ENCODE measurements around the gene STN1.

STN1 gene

DNA sequence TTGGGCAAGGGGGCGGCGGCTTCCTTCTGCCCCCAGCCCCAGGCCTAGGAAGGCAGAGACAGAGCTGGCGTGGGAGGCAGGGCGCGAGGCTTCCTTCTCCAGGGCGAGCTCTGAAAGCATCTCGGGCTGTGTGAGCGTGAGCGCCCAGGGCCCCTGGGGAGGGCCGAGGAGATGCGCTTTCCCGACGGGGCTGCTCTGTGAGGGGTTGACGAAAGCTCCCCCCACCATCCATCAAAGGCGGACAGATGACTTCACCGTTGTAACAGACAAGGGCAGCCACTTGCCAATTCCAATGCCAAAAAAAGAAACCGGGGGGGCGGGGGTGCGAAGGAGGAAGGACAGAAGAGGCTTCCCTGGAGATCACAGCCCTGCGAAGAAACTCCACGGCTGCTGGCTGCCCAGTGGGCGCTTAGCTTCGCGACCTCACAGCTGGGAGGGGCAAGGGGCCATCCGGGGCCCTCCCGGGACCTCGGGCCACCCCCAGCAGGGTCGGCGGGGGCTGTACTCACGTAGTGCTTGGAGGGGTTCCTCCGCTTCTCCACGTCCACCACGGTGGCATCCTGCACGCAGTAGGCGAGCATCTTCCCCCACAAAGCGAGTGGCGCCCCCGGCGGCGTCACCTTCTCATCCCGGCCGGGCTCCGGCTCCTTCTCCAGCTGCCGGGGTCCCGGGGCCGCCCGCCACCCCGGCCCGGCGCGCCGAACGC, 63.1 kb downstream of the STN1 start:
- TF ChIP-seq, protein P1, sequence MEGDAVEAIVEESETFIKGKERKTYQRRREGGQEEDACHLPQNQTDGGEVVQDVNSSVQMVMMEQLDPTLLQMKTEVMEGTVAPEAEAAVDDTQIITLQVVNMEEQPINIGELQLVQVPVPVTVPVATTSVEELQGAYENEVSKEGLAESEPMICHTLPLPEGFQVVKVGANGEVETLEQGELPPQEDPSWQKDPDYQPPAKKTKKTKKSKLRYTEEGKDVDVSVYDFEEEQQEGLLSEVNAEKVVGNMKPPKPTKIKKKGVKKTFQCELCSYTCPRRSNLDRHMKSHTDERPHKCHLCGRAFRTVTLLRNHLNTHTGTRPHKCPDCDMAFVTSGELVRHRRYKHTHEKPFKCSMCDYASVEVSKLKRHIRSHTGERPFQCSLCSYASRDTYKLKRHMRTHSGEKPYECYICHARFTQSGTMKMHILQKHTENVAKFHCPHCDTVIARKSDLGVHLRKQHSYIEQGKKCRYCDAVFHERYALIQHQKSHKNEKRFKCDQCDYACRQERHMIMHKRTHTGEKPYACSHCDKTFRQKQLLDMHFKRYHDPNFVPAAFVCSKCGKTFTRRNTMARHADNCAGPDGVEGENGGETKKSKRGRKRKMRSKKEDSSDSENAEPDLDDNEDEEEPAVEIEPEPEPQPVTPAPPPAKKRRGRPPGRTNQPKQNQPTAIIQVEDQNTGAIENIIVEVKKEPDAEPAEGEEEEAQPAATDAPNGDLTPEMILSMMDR (IDR thresholded peaks at IDR 0.05; ENCODE audit: insufficient read depth, low read length, poor library complexity, severe bottlenecking) = no peak

DNA sequence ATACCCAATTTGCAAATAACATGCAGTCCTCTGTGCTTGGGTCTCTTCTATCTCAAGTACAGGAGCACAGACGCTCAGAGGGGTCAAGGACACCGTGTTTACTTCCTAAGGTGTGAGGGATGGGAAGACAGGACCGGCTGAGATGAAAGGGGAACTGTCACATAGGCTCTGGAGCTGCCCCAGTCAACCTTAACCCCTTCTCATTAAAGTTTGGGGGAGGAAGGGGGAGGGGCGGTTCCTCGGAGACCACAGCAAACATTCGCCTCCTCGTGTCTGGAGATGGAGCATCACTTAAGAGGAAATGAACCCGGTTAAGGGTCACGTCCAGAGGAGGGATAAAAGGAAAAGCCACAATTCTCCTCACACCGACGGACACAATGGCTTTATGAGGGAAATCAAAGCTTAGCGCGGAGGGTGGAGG, 63.7 kb downstream of the STN1 start:
- Histone ChIP-seq H3K36me3 (ENCODE audit: control insufficient read depth, insufficient read depth, low read length) (no peaks in the 10 kb centered on the region), H3K27me3 (replicated peaks; ENCODE audit: control insufficient read depth, insufficient read depth, low read length) (peaks cover 10% of the 10 kb centered on the region), H3K4me3 (replicated peaks; ENCODE audit: low read depth, low read length) (no peak overlapping the region)
- DNase-seq (ENCODE audit: extremely low read depth, insufficient read length) = no peak
- TF ChIP-seq, protein P1 (IDR thresholded peaks at IDR 0.05; ENCODE audit: insufficient read depth, low read length, poor library complexity, severe bottlenecking) = no peak

More for the DNA sequence above, 63.1 kb downstream of the STN1 start:
- Histone ChIP-seq H3K36me3 (ENCODE audit: control insufficient read depth, insufficient read depth, low read length) (no peaks in the 10 kb centered on the region), H3K4me3 (replicated peaks; ENCODE audit: low read depth, low read length) (no peak overlapping the region), H3K27me3 (replicated peaks; ENCODE audit: control insufficient read depth, insufficient read depth, low read length) (peaks cover 10% of the 10 kb centered on the region)
- no peak for DNase-seq (ENCODE audit: extremely low read depth, insufficient read length)

DNA sequence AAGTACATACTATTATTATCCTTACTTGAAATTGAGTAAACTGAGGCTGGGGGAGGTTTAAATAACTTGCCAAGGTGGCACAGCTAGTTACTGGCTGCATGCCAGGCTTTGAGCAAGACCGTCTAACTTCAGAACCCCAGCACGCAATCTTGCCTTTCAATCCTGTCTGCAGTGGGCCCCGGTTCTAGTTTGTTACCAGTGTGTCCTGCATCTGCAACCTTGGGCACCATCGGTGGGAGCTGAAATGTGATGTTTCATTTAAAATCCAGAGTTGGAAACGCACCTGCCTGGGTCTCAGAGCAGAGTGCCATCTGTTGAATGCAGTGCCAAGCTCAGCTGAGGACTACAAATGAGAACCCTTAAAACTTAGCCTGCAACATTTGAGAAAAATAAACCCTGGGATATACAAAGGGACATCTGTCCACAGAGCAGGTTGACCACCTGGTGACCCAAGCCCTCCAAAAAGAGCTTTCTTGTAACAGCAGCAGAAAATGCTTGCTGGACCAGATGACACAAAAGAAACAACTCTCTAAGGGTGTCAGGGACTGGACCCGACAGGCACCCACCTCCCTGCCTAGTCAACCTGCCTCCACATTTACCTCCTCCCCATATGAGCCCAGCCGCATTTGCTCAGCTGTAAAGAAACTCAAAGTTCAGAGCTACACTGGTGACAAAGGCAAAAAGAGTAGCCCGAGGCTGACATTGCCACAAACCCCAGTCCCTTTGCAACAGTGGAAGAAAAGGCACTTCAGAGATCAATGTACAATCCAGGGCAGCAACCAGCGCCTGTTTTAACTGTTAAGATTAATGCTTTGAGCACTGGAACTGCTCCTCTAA, 64.3 kb downstream of the STN1 start:
- peaks cover 10% of the 10 kb centered on the region for H3K27me3 ChIP-seq (replicated peaks; ENCODE audit: control insufficient read depth, insufficient read depth, low read length)
- no peak overlapping the region for H3K4me3 ChIP-seq (replicated peaks; ENCODE audit: low read depth, low read length)
- no peaks in the 10 kb centered on the region for H3K36me3 ChIP-seq (ENCODE audit: control insufficient read depth, insufficient read depth, low read length)
- TF ChIP-seq, protein P1 (IDR thresholded peaks at IDR 0.05; ENCODE audit: insufficient read depth, low read length, poor library complexity, severe bottlenecking) = no peak
- DNase-seq (ENCODE audit: extremely low read depth, insufficient read length) = no peak

DNA sequence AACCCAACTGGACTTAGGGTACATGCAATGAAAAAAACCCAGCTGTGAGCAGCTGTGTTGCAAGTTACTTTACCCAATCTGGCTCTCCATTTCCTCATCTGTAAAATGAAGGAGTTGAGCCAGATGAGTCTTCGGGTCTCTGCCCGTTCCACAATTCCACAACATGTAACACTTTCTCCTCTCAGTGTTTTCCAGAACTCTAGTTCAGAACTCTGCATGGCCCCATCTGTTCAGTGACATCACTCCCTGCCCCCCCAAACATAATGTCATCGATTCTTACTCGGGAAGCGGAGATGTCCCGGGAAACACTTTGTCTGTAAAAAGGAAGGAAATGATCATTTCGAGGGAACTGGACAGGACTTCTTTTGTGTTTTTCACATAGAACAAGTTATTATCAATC, 65.1 kb downstream of the STN1 start:
- no peak for DNase-seq (ENCODE audit: extremely low read depth, insufficient read length)

DNA sequence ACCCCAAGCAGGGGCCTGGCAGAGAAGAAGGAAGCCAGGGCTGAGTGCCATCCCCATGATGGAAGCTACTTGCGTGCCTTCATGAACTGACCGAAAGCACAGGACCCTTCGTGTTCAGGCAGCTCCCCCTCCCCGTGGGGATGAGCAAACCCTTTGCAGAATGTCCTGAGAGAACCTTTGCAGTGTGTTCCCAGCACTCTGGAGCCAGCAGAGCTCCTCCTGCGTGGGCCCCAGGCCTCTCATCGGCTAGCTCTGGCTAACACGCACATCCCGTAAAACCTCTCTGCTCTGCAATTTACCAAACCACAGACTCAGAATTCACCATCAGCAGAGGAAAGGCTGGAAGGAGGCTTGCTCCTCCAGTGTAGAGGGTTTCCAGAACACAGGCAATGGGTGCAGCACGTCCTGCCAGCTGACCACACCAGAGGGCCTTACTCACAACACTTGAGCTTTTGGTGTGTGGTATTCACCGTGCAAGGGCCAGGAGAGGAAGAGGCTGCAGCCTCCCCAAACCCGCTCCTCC, 65.7 kb downstream of the STN1 start:
- TF ChIP-seq, protein P1 (IDR thresholded peaks at IDR 0.05; ENCODE audit: insufficient read depth, low read length, poor library complexity, severe bottlenecking) = no peak
- no peak for DNase-seq (ENCODE audit: extremely low read depth, insufficient read length)
- no peaks in the 10 kb centered on the region for H3K36me3 ChIP-seq (ENCODE audit: control insufficient read depth, insufficient read depth, low read length)
- peaks cover 10% of the 10 kb centered on the region for H3K27me3 ChIP-seq (replicated peaks; ENCODE audit: control insufficient read depth, insufficient read depth, low read length)
- H3K4me3 ChIP-seq (replicated peaks; ENCODE audit: low read depth, low read length) = no peak overlapping the region

More for the DNA sequence above, 65.1 kb downstream of the STN1 start:
- TF ChIP-seq, protein P1 (IDR thresholded peaks at IDR 0.05; ENCODE audit: insufficient read depth, low read length, poor library complexity, severe bottlenecking) = no peak
- Histone ChIP-seq H3K36me3 (ENCODE audit: control insufficient read depth, insufficient read depth, low read length) (no peaks in the 10 kb centered on the region), H3K27me3 (replicated peaks; ENCODE audit: control insufficient read depth, insufficient read depth, low read length) (peaks cover 10% of the 10 kb centered on the region), H3K4me3 (replicated peaks; ENCODE audit: low read depth, low read length) (no peak overlapping the region)
